GM19395 (cell line): ENCODE results near the gene DLEC1.
A peak's percentile ranks its signal among the peaks of the same experiment; 100 is the strongest.

Experiments
- ATAC-seq: cut with Tn5 transposase; IDR thresholded peaks from one replicate; pipeline ENCODE4 v1.9.1; 2021; ENCODE audit warnings: mild to moderate bottlenecking, moderate library complexity; ENCODE audit not compliant: unreplicated experiment

DLEC1 gene

DNA sequence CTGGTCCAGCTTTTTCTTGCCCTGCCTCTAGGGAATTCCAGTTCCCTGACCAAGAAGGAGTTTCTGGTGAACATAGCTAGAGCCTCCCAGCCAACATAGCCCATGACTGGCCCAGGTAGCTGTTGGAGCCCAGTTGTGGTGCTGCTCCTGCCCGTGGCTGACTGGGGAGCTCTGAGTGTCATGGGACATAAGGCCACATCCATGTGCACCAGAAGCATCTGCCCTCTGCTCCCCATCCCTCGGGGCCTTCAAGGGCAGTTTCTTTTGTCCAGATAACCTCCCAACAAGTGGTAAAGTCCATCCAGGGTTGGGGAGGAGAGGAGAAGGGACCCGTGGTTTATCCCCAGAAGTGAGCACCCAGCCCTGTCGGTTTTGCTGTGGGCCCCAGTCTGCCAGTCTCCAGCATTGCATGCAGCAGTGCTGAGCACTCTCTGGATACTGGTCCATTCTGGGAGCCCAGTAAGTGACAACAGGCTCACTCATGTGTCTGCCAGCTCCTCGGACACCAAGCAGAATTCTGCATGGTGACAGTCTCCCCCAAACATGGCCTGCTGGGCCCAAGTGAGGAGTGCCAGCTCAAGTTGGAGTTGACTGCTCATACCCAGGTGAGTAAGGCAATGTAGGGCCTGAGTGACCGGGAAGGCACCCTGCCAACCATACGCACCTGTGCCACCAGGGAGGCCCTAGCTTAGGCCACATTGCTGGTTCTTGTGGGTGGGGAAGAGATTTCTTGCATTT, 69.1 kb downstream of the DLEC1 start:
- no peak for ATAC-seq

DNA sequence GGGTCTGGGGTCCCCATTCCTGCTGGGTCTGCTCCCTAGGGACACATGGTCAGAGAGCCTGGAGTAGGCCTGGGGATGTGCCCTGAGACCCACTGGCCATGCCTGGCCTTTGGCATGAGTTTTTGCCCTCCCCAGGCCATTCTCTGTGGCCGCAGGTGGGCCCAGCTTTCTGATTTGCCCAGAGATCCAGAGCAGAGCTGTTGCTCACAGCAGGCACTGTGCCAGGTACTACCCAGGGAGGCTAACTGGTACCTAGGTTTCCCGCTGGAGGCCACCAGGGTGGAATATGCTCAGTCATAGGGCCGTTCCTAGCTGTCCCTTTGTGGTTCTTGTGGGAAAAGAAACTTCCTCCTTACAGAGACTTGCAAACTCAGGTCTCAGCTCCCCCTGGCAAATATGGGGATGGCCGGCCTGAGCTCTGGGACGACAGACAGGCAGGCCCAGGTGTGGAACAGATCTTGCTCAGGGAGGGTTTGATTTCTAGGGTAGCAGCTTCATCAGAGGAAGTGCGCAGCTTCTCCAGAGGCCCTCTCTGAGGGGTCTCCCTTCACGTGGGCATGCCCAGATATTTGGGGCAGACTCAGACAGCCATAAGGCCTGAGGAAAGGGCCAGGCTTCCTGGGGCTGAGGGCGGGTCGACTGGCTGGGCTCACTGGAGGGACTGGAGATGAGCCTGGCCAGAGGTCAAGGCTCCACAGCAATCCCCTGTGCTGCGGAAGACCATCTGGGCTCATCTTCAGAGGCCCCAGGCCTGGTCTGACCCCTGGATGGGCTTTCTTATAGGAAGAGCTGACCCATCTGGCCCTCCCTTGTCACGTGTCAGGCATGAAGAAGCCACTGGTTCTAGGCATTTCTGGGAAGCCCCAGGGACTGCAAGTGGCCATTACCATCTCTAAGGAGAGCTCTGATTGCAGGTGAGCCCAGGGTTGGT, 69.9 kb downstream of the DLEC1 start:
- ATAC-seq, result no peak

DNA sequence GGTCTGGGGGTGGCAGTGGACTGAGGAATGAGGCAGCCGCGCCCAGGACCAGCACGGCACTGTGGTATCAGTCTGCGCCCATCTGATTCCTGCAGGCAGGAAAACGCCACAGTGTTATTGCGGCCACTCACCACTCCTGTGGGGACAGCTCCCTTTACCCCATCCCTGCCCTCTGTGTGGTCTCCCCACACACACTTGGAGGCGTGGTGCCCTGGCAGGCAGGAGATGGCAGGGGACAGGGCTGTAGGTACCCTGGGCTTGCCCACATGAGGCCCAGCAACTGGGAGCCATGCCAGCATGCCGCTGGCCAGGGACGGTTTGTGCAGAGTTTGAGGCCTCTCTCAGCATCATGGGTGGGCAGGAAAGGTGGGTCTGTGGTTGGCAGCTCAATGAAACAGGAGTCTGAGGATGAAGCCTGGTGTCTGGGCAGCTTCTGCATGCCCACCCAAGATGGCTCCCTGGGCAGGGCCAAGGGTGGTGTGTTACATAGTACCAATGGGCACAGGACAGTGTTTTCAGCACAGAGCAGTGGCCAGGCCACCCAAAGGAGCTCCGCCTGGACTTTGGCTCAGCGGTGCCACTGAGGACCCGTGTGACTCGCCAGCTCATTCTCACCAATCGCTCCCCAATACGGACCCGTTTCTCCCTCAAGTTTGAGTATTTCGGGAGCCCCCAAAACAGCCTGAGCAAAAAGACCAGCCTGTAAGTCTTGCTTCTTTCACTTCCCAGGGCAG, 70.7 kb downstream of the DLEC1 start:
- ATAC-seq, result no peak

DNA sequence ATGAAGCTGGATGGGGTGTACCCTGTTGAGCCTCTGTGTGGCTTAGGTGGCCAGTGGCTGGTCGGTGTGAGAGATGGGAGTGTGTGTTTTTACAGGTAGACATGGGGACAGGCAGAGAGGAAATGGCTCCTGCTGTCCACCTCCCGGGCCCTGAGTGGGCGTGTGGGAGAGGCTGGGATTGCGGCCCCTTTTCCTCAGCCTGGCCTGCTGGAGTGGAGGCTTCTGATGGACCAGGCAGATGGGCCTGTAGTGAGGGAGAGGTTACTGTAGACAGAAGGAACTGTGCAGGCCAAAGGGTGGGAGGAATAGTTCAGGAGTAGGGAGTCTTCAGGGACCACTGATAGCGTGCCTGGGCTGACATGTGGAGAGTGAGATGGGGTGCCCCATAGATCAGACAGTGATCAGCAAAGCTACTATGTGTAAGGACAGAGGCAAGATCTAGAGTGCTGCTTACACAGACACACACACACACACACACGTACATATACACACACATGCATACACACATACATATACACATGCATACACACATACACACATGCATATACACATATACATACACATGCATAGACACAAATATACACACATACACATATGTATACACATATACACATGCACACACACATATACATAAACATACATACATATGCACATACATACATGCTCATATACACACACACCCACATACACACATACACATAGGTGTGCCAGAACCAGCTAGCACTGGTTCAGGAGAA, 71.5 kb downstream of the DLEC1 start:
- no peak for ATAC-seq

DNA sequence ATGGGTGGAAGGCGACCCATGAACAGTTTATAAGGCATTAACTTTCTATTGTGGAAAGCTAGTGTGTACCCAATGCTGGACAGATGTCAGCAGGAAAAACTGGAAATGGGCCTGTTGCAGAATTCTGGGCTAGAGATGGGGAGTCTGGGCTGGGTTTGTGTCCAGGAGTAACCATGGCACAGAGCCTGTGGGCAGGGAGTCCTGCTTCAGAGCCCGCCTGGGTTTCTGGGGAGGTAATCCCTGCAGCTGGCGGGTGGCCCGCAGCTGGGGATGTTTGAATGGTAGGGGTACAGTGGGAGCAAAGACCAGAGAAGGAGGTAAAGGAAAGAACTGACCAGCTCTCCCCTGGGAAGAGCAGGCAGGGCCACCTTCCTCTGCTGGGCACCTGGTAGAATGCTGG, 72.2 kb downstream of the DLEC1 start:
- no peak for ATAC-seq

DNA sequence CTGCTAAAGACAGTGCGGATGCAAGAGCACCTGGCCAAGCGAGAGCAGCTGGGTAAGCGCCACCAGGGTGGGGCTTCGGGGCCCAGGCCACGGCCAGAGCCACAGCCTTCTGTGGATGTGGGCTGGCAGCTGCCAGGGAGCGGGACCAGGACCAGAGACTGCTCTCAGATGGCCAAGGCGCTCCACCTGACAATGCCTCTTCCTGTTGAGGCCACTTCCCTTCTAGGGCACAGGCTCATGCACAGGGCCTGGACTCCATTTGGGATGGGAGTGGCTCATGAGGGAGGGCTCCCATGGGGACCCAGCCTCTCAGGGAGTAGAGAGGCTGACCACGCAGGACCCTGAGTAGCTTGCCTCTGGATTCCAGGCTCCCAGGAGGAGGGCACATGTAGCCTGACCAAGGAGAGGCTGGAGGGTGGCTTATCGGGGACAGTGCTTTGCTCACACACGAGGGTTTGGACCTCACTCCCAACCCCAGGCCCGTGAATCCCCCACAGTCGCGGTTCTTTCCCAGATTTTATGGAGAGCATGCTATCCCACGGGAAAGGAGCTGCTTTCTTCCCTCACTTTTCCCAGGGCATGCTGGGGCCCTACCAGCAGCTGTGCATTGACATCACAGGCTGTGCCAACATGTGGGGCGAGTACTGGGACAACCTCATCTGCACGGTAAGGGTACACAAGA, 72.8 kb downstream of the DLEC1 start:
- ATAC-seq, result no peak

DNA sequence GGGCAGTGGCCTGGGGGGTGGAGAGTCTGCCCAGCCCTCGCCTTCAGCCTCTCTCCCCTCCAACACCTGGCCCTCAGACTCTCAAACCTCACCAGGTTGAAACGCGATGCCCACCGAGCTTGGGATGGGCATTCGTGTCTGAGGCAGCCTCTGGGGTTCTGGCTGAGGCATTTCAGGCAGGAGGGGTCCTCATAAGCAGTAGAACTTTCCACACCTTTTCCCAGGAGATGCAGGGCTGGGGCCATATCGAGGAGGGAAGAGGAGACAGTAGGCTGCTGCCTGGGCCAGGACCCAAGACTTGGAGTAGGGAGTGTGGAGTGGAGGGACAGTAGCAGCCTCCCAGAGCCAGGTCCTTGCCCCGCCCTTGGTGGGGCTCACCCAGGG, 73.4 kb downstream of the DLEC1 start:
- no peak for ATAC-seq

DNA sequence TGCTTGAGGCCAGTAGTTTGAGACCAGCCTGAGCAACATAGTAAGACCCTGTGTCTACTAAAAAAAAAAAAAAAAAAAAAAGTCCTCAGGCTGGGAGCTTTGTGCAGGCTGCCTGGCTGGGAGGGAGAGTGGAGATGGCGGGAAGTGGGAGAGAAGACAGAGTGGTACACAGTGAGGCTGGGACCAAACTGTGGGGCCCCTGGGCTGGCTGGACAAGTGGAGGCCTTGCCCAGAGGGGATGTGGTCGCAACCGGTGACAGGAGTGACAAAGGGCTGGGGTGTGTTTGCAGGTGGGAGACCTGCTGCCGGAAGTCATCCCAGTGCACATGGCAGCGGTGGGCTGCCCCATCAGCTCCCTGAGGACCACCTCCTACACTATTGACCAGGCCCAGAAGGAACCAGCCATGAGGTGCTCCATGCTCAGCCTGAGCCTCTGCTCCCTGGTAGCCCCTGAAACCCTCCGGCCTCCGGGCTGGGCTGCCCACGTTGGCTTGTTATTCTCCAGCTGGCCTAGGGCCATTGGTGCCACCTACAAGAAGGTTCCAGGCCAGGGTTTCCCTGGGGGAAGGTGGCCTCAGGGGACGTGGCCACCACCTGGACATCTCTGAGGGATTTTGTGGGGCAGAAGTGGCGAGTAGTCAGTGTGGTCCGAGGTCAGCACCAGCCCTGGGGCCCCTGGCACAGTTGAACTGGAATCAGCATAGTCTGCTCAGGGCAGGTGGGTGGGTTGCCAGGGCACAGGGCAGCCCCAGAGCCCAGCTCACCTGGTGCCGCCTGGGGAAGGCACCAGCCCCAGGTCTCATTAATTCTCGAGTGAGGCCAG, 75.3 kb downstream of the DLEC1 start:
- no peak for ATAC-seq

DNA sequence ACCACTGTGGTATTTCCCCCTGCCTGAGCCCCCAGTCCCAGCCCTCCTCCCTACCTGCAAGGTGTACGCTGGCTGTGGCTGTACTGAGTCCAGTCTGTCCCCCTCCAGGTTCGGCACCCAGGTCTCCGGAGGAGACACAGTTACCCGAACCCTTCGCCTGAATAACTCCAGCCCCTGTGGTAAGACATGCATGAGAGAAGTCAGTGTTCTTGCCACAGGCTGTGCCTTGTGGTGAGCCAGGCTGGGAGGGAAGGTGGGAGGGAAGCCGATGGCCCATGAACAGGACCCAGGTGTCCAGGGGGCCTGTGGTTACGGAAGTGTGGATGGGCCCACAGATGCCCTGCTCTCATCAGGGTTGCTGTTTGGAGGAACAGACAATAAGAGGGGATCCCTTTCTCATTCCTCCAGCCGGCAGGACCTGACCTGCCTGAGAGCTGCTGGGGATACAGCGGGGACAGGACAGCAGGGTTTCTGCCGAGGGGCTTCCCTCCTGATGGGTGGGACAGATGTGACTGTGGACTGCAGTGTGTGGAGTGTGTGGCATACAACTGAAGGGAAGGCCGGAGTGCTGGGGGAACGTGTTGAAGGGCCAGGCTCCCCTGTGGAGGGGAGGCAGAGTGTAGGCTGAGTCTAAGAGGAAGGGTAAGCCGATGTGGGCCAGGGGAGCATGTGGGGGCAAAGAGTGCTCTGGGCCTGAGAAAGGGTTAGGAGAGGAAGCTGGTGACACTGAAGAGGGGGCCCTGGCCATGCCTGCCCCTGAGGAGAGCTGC, 76.1 kb downstream of the DLEC1 start:
- ATAC-seq, result no peak

DNA sequence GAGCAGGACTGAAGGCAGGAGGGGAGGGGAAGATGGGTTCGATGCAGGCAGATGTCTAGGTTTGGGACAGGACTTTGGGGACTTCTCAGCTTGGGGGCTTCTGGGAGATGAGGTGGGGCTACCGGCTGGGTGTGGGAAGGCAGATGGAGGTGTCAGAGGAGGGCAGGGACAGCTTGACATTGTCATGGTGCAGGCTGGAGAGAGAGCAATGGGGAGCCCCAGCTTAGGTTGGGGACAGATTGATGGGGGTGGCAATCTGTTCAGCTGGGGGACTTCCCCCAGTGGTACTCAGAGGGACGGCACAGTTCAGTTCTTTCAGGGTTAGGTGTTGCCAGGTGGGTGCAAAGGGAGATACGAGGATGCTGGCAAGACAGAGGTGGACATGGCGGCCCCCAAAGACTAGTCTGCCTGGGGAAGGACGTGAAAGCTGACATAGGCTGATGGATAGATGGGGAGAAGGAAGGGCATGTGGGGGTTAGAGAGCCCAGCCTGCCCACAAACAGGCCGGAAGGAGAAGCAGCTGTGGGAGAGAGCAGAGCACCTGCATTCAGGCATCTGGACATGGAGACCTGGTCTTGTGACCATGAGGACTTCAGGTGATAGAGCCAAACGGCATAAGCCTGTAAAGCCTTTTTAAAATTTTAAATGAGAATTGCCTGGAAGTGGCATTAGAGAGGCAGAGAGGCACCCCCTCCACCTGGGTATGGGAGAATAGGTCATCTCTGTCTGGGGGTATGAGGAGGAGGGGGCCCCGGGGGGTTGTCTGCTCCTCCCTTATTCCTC, 76.8 kb downstream of the DLEC1 start:
- ATAC-seq, result no peak

DNA sequence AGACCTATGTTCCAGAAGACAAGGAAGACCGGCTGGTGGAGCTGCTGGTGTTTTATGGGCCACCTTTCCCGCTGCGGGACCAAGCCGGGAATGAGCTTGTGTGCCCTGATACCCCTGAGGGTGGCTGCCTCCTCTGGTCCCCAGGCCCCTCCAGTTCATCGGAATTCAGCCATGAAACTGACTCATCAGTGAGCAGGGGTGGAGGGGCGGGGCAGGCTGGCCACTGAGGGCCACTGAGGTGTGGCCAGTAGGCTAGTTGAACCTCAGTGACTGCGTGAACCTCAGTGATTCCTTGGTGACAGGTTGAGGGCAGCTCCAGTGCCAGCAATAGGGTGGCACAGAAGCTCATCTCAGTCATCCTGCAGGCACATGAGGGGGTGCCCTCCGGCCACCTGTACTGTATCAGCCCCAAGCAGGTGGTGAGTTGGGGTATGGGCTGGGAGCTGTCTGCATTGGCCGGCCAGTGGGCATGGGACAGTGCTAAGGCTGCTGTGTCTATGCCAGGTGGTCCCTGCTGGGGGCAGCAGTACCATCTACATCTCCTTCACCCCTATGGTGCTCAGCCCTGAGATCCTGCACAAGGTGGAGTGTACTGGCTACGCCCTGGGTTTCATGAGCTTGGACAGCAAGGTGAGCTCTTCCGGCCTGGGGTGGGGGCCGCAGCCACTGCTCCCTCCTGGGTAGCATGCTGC, 77.6 kb downstream of the DLEC1 start:
- no peak for ATAC-seq

DNA sequence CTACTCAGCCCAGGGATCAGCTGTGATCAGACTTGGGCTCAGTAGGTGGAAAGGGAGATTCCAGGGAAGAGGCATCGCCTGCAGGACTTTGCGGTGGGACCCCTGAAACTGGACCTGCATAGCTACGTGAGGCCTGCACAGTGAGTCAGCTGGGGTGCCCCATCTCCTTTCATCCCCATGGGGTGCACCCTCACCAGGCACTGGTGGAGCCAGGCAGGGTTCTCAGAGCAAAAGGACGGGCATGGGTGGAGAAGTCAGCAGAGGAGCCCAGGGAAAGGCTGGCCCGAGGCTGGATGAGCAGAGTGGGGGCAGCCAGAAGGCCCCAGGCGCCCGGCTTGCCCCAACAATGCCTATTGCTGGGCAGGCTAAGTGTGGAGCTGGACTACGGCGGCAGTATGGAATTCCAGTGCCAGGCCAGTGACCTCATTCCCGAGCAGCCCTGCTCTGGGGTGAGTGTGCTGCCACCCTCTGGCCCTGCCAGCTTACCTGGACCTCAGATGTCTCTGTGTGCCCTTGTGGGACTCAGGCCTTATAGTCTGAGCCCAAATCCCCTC, 78.2 kb downstream of the DLEC1 start:
- no peak for ATAC-seq

DNA sequence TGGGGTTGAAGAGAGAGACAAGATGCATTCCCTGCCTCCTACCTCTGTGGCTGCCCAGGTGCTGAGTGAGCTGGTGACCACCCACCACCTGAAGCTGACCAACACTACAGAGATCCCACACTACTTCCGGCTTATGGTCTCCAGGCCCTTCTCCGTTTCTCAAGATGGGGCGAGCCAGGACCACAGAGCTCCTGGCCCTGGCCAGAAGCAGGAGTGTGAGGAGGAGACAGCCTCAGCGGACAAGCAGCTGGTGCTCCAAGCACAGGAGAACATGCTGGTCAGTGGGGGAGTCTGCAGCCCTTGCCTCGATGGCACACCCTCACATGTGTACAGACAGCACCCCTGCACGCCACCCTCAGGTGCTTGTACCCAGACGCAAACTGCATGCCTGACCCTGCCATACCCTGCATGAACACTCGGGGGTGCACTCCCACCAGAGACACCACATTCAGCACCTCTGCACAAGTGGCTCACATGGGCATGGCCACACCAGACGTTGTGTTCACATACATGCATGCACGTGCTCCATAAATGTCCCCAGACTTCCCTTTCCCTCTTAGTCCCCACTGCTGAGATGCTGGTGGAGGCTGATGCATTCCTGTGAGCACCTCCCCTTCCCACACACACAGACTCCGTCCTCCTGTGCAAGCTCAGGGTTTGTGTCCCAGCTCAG, 78.9 kb downstream of the DLEC1 start:
- peak; percentile 80 for ATAC-seq

DNA sequence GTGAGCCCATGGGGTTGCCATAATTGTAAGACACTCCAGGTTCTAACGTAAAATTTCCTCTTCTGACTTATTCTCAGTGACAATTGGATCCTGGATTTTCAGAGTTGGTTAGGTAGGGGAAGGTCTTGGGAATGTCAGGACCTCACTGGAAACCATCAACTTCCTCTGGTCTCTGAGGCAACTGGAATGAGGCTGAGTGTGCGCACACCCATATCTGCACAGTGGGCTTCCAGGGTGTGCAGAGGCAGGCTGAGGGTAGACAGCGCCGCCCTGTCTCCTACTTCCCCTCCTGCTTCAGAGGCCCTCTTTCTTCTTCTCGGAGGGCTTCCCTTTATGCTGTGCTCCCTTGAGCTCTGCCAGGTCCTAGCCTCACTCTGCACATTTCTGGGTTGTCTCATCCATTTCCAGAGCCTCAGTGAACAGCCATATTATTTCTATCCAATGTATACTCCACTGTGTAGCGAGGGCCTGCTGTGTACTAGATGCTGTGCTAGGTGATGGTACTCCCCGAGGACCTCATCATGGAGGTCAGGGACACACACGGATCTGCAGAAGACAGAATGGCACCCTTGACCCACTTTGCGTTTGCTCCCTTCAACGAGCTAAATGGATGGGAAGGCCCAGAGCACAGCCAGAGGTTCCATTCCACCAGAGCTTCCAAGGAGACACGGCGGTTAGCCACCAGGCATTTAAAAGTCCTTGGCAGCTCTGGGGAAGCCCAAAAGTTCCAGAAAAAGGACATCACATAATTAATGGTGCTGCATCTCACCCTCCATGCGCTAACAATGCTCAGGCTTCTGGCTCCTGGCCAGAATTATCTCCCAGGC, 79.6 kb downstream of the DLEC1 start:
- ATAC-seq, result no peak

DNA sequence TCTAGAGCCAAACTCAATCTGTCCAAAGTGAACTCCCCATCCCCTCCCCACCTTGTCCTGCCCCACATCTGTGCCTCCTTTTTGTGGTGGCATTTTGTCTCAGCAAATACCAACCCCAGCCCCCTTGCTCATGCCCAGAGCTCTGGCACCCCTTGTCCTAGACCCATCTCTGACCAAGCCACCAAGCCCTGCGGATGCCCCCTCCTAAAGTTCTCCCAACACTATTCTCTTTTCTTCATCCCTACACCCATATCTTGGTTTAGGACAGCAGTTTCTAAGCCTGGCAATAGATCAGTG, 80.2 kb downstream of the DLEC1 start:
- ATAC-seq, result no peak
